Right ventricle myocardium inferior (tissue), 1 donor: Measurements from ENCODE around the gene KHNYN. TPM values are rescaled to one million over a fixed set of nuclear protein-coding genes. Genes with fewer than 3 reads are reported as not detected.

Experiments
- total RNA-seq: library from RNA; stranded (reverse); fragmentation: NEBNext Ultra II Directional; extraction: Animal tissue kit (Norgen Biotek cat#: 25700); gene quantifications from one replicate; pipeline ENCODE4 v1.2.1, GENCODE V29; 2021
- donor health status: DM: no; HTN: yes; CAD: no; lungs with severe emphysema.

The KHNYN gene
- total RNA-seq, 1 donor from 2014 or later, result 23.3 TPM

Other genes starting within 250 kb of the KHNYN start
- 10.5 TPM for gene IPO4, start 241.1 kb upstream of the KHNYN start, total RNA-seq
- gene TM9SF1, start 234.5 kb upstream of the KHNYN start, total RNA-seq, result 23.2 TPM
- 0.43 TPM for gene TSSK4, start 224.3 kb upstream of the KHNYN start, total RNA-seq
- 28.5 TPM for gene CHMP4A, start 216.5 kb upstream of the KHNYN start, total RNA-seq
- gene MDP1, start 213.9 kb upstream of the KHNYN start, total RNA-seq, result 17.0 TPM
- gene NEDD8, start 197.6 kb upstream of the KHNYN start, total RNA-seq, result 218 TPM
- 29.1 TPM for gene GMPR2, start 197.0 kb upstream of the KHNYN start, total RNA-seq
- 33.0 TPM for gene TINF2, start 187.3 kb upstream of the KHNYN start, total RNA-seq
- 1.1 TPM for gene TGM1, start 166.8 kb upstream of the KHNYN start, total RNA-seq
- 21.5 TPM for gene RABGGTA, start 158.4 kb upstream of the KHNYN start, total RNA-seq
- 8.3 TPM for gene DHRS1, start 130.2 kb upstream of the KHNYN start, total RNA-seq
- 23.0 TPM for gene NOP9, start 130.1 kb upstream of the KHNYN start, total RNA-seq
- 4.3 TPM for gene CIDEB, start 122.0 kb upstream of the KHNYN start, total RNA-seq
- gene LTB4R2, start 119.8 kb upstream of the KHNYN start, total RNA-seq, result 0.57 TPM
- 2.1 TPM for gene LTB4R, start 118.5 kb upstream of the KHNYN start, total RNA-seq
- 27.3 TPM for gene ADCY4, start 94.9 kb upstream of the KHNYN start, total RNA-seq
- 4.2 TPM for gene RIPK3, start 90.0 kb upstream of the KHNYN start, total RNA-seq
- 28.4 TPM for gene NFATC4, start 61.8 kb upstream of the KHNYN start, total RNA-seq
- 9.5 TPM for gene NYNRIN, start 31.0 kb upstream of the KHNYN start, total RNA-seq
- 1.1 TPM for gene CBLN3, start 286 bp upstream of the KHNYN start, total RNA-seq
- gene SDR39U1, start 12.8 kb downstream of the KHNYN start, total RNA-seq, result 76.6 TPM
- gene CMA1, start 78.3 kb downstream of the KHNYN start, total RNA-seq, result 1.3 TPM
- 2.6 TPM for gene CTSG, start 146.3 kb downstream of the KHNYN start, total RNA-seq
- gene GZMH, start 179.7 kb downstream of the KHNYN start, total RNA-seq, result 1.2 TPM
- gene GZMB, start 204.2 kb downstream of the KHNYN start, total RNA-seq, result 1.8 TPM